ENCODE data around the gene PRKCZ. TPM values are rescaled to one million over a fixed set of nuclear protein-coding genes. Genes with fewer than 3 reads are reported as not detected.

Gene PRKCZ
- total RNA-seq, 1 experiment from 2014 or later: 36.0 TPM

DNA sequence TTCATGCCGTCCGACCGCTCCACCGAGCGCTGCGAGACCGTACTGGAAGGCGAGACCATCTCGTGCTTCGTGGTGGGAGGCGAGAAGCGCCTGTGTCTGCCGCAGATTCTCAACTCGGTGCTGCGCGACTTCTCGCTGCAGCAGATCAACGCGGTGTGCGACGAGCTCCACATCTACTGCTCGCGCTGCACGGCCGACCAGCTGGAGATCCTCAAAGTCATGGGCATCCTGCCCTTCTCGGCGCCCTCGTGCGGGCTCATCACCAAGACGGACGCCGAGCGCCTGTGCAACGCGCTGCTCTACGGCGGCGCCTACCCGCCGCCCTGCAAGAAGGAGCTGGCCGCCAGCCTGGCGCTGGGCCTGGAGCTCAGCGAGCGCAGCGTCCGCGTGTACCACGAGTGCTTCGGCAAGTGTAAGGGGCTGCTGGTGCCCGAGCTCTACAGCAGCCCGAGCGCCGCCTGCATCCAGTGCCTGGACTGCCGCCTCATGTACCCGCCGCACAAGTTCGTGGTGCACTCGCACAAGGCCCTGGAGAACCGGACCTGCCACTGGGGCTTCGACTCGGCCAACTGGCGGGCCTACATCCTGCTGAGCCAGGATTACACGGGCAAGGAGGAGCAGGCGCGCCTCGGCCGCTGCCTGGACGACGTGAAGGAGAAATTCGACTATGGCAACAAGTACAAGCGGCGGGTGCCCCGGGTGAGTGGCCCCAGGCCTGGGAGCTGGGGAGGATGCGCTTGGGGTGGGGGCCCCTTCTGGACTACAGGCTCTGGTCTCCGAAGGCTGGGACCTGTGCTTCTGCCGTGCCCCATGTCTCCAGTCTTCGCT lies 179.0 kb downstream of the PRKCZ start:
- H3K79me2 ChIP-seq (ENCODE audit: low read depth): peaks cover 58% of the 10 kb centered on the region
- peak overlapping the region; percentile 99 for H3K4me2 ChIP-seq
- no peak overlapping the region for H2AFZ ChIP-seq
- TF ChIP-seq, protein P1, sequence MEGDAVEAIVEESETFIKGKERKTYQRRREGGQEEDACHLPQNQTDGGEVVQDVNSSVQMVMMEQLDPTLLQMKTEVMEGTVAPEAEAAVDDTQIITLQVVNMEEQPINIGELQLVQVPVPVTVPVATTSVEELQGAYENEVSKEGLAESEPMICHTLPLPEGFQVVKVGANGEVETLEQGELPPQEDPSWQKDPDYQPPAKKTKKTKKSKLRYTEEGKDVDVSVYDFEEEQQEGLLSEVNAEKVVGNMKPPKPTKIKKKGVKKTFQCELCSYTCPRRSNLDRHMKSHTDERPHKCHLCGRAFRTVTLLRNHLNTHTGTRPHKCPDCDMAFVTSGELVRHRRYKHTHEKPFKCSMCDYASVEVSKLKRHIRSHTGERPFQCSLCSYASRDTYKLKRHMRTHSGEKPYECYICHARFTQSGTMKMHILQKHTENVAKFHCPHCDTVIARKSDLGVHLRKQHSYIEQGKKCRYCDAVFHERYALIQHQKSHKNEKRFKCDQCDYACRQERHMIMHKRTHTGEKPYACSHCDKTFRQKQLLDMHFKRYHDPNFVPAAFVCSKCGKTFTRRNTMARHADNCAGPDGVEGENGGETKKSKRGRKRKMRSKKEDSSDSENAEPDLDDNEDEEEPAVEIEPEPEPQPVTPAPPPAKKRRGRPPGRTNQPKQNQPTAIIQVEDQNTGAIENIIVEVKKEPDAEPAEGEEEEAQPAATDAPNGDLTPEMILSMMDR (conservative IDR thresholded peaks at IDR 0.05): no peak
- no peak for TF ChIP-seq EZH2 (IDR thresholded peaks at IDR 0.05; ENCODE audit: low read depth)
- peak; percentile 35 to 36 for DNase-seq
- BruUV-seq (replicated peaks): TSS peak; percentile 43
- intact Hi-C loops (cut with micrococcal nuclease; ENCODE audit: unreplicated experiment): loop anchor here (5.0 kb wide), 1 partner anchor 83 kb away; no protein-coding TSS in a partner anchor
- H3K27ac ChIP-seq: no peak overlapping the region
- H3F3A ChIP-seq (ENCODE audit: insufficient read depth, low read depth): peaks cover 13% of the 10 kb centered on the region
- CTCF ChIA-PET: interaction anchor here (0.7 kb wide), 1 partner anchor 30 kb away, joined by 4 read pairs; no protein-coding TSS in a partner anchor
- H3K4me3 ChIP-seq: peak overlapping the region; percentile 93
- no peaks in the 10 kb centered on the region for H3K27me3 ChIP-seq (ENCODE audit: insufficient read depth, low read depth)
- no peaks in the 10 kb centered on the region for H3K36me3 ChIP-seq (ENCODE audit: low read depth)
- H4K20me1 ChIP-seq (ENCODE audit: insufficient read depth): peaks cover 55% of the 10 kb centered on the region
- no peaks in the 10 kb centered on the region for H3K9me3 ChIP-seq (ENCODE audit: insufficient read depth, low read depth)
- H3K4me1 ChIP-seq (replicated peaks; ENCODE audit: insufficient read depth): peaks cover 30% of the 10 kb centered on the region
- no peaks in the 10 kb centered on the region for H3K9me2 ChIP-seq (ENCODE audit: insufficient read depth)
- POLR2A ChIA-PET (ENCODE audit: unreplicated experiment): interaction anchor here (0.7 kb wide), 1 partner anchor 82 kb away, joined by 3 read pairs; no protein-coding TSS in a partner anchor

DNA sequence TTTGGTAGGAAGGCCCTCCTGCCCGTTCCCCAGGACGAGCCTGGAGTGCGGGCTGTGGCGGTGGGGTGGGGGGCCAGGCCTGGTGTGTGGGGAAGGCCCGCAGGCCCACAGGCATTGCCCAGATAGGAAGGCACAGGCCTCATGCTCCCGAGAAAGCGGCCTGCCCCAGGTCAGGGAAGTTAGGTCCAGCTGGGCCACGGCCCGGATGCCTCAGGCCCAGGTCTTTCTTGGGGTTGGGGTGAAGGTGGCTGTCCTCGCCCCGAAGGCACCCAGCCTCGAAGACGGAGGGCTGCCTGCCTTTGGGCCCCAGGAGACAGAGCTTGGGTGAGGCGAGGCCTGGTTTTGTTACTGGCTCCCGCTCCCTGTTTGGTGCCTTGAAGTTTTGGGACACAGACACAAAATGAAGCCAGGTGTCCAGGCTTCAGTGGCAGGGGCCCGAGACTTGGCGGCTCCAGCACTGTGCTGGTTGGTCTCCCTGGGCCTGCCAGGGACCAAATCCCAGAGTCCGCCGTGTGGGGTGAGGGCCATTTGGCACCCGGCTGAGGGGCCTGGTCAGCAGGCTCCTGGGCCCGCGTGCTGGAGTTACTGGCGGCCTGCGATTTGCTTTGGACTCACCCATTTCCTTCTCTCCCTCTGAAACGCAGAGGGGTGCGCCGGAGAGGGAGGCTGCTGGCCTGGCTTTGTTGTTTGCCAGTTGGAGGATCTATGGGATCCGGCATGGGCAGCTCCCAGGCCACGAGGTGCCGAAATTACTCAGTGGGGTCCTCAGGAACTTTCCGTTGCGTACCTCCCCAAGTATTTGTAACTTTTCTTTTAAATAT lies 179.9 kb downstream of the PRKCZ start:
- Histone ChIP-seq H3K4me3 (peak overlapping the region; percentile 93), H3K27me3 (ENCODE audit: insufficient read depth, low read depth) (no peaks in the 10 kb centered on the region), H2AFZ (no peak overlapping the region), H3F3A (ENCODE audit: insufficient read depth, low read depth) (peaks cover 21% of the 10 kb centered on the region), H3K79me2 (ENCODE audit: low read depth) (peaks cover 67% of the 10 kb centered on the region), H3K27ac (peak overlapping the region; percentile 24; the same call in 1 of the 2 replicates), H4K20me1 (ENCODE audit: insufficient read depth) (peaks cover 61% of the 10 kb centered on the region), H3K4me2 (peak overlapping the region; percentile 99), H3K9me2 (ENCODE audit: insufficient read depth) (no peaks in the 10 kb centered on the region), H3K4me1 (replicated peaks; ENCODE audit: insufficient read depth) (peaks cover 38% of the 10 kb centered on the region), H3K36me3 (ENCODE audit: low read depth) (no peaks in the 10 kb centered on the region), H3K9me3 (ENCODE audit: insufficient read depth, low read depth) (no peaks in the 10 kb centered on the region)
- ChIA-PET CTCF (interaction anchor here (0.7 kb wide), 1 partner anchor 72 kb away, joined by 4 read pairs; no protein-coding TSS in a partner anchor), POLR2A (ENCODE audit: unreplicated experiment) (interaction anchor here (0.6 kb wide), 1 partner anchor 79 kb away, joined by 10 read pairs; no protein-coding TSS in a partner anchor)
- no TSS peak for BruUV-seq (replicated peaks)
- DNase-seq: peak in 1 of 2 experiments; percentile 28
- intact Hi-C loops (cut with micrococcal nuclease; ENCODE audit: unreplicated experiment): loop anchor here (5.0 kb wide), 2 partner anchors 33 to 82 kb away; no protein-coding TSS in a partner anchor
- TF ChIP-seq, protein P1 (conservative IDR thresholded peaks at IDR 0.05): no peak
- TF ChIP-seq EZH2 (IDR thresholded peaks at IDR 0.05; ENCODE audit: low read depth): no peak

All from PC-9 (cell line).